ENCODE measurements around the gene SFXN5.

SFXN5 gene

GRCh38 chr2:72892506-72893173, 178.9 kb downstream of the SFXN5 start:
- H3K4me1 ChIP-seq (ENCODE audit: insufficient read depth, low read length), result peaks cover 15% of the 10 kb centered on the region
- H3K9ac ChIP-seq (ENCODE audit: low read depth, low read length), result no peak overlapping the region
- no peaks in the 10 kb centered on the region for H3K36me3 ChIP-seq (ENCODE audit: insufficient read depth, low read length)
- H3K9me3 ChIP-seq (ENCODE audit: control insufficient read depth, insufficient read depth, low read length), result no peaks in the 10 kb centered on the region

All from ES-I3 (cell line).